Kidney epithelial cell (primary cell): ENCODE results near the gene THAP8. TPM values are rescaled to one million over a fixed set of nuclear protein-coding genes. Genes with fewer than 3 reads are reported as not detected.
A peak's percentile ranks its signal among the peaks of the same experiment; 100 is the strongest.

Experiments
- DNase-seq: peaks from one replicate; pipeline ENCODE4 v3.0.0-alpha.2; 2010; ENCODE audit warnings: low read depth
- H3K27me3 ChIP-seq: 2 replicates; pipeline ENCODE4 v1.6.0; 2011; ENCODE audit warnings: low read length; ENCODE audit not compliant: control insufficient read depth, insufficient read depth
- H3K36me3 ChIP-seq: 2 replicates; pipeline ENCODE4 v1.5.1; 2011; ENCODE audit warnings: low read length; ENCODE audit not compliant: control insufficient read depth, insufficient read depth
- H3K4me3 ChIP-seq: 2 replicates; pipeline ENCODE4 v1.5.1; 2011; ENCODE audit warnings: low read depth, mild to moderate bottlenecking, control low read depth, low read length
- CTCF ChIP-seq: IDR thresholded peaks from 2 replicates; pipeline ENCODE4 v1.5.1; 2011; ENCODE audit warnings: mild to moderate bottlenecking, moderate library complexity, low read length, control low read depth, inconsistent platforms; ENCODE audit not compliant: insufficient read depth, poor library complexity, severe bottlenecking
- total RNA-seq: library from RNA; depleted of rRNA; stranded (reverse); fragments of >200 nt; gene quantifications from 2 replicates; pipeline ENCODE4 v1.2.3, GENCODE V29; 2015

THAP8 gene
- total RNA-seq, 1 donor from 2014 or later, result 12.0 TPM

- no peaks in the 10 kb centered on the region for H3K27me3 ChIP-seq
- no peaks in the 10 kb centered on the region for H3K36me3 ChIP-seq
- H3K4me3 ChIP-seq, result peak within 1 kb of the TSS; percentile 34
- no peak for DNase-seq
- TF ChIP-seq CTCF, result no peak
Measured at GRCh38 chr19:36008336-36008978, 45.6 kb downstream of the THAP8 start, which contains the start of gene SYNE4. SYNE4 (minus strand) TSS chr19:36008813; CDS start chr19:36008681, 132 bp downstream.

- TF ChIP-seq CTCF, result no peak
- no peak for DNase-seq
- Histone ChIP-seq H3K36me3 (no peaks in the 10 kb centered on the region), H3K4me3 (no peak overlapping the region), H3K27me3 (no peaks in the 10 kb centered on the region)
Measured at GRCh38 chr19:36006955-36007354, 47.1 kb downstream of the THAP8 start.

- H3K27me3 ChIP-seq, result no peaks in the 10 kb centered on the region
- no peak for TF ChIP-seq CTCF
- no peak for DNase-seq
- H3K4me3 ChIP-seq, result no peak overlapping the region
- H3K36me3 ChIP-seq, result no peaks in the 10 kb centered on the region
Measured at GRCh38 chr19:36003284-36003683, 50.8 kb downstream of the THAP8 start.

GRCh38 chr19:36001605-36002004 is 52.5 kb downstream of the THAP8 start:
- no peaks in the 10 kb centered on the region for H3K27me3 ChIP-seq
- no peak overlapping the region for H3K4me3 ChIP-seq
- H3K36me3 ChIP-seq, result no peaks in the 10 kb centered on the region
- DNase-seq, result no peak
- no peak for TF ChIP-seq CTCF

- no peak for TF ChIP-seq CTCF
- H3K27me3 ChIP-seq, result no peaks in the 10 kb centered on the region
- H3K36me3 ChIP-seq, result no peaks in the 10 kb centered on the region
- H3K4me3 ChIP-seq, result no peak overlapping the region
- no peak for DNase-seq
Measured at GRCh38 chr19:35996777-35997176, 57.3 kb downstream of the THAP8 start.
